LoVo (cell line): ENCODE measurements around the gene SPAG16.
"Not testable (repeated sequence)": the region's sequence is repeated elsewhere in the genome, so short reads cannot be mapped to it uniquely, and the experiment has no call there.

Experiments used
- DNase-seq: peaks from one replicate; pipeline ENCODE4 v3.0.0-alpha.2; 2016; ENCODE audit warnings: low spot score

Gene SPAG16

DNA sequence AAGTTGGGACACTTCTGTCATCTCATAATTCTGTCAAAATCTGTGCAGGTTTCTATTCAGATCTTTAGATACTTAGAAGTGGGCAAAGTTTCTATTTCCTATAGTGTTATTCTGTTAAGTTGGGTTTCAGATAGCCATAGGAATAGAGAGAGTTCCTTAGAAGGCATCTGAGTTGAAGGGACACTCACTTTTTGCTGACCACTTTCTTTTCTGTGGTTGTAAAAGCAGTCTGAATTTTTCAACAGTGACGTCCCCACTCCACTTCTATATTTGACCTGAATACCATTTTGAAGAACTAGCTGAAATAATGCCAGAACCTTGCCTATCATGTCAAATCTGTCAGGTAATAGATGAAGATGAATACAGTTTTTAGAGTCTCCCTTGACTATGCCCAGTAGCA is 267.3 kb downstream of the SPAG16 start:
- DNase-seq = no peak

DNA sequence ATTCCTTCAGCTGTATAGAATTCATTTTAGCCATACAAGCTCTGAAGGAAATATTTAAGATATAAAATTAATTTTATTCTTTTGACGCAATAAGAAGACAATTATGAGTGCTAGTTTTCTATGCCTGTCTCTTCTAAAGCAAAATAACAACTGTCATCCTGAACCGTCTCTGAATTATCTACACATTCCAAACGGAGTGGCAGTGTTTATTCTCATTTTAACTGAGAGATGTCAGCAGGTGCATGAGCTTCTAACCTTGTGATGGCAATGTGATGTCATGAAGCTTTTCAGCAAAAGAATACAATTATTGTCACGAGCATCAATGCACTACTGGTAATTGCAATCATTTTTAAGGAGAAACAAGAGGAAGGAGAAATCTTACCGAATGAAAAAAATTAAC is 274.8 kb downstream of the SPAG16 start:
- no peak for DNase-seq

DNA sequence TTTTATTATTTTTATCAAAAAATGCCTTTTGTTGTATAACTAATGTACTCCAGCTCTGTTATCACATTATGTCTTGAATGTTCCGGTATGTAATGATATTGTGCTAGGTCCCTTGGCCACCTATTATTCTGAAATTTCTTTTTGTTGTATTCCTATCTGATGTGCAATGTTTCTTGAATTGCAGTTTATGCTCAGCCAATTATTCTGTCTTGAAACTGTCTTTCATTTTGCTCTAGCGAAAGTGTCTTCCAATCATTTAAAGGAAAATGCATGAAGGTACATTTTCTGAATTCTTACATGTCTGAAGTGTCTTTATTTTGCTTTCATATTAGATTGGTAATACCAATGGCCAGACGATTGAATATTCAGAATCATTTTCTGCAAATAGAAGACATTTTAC is 277.5 kb downstream of the SPAG16 start:
- no peak for DNase-seq

DNA sequence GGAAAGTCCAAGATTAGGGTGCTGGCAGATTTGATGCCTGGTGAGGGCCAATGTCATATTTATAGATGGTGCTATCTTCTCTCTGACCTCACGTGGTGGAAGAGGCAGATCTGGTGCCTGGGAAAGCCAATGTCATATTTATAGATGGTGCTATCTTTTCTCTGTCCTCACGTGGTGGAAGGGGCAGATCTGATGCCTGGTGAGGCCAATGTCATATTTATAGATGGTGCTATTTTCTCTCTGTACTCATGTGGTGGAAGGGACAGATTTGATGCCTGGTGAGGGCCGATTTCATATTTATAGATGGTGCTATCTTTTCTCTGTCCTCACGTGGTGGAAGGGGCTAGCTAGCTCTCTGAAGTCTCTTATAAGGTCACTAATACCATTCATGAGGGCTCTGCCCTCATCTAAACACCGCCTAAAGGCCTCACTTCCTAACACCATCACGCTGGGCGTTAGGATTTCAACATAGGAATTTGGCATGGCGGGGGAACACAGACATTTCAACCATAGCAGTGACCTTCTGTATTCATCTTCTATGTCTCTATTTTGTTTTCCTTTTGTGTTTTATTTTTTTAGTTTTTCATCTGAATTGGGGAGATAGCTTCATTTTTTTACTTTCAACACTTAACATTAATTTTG is 278.4 kb downstream of the SPAG16 start:
- no peak for DNase-seq

DNA sequence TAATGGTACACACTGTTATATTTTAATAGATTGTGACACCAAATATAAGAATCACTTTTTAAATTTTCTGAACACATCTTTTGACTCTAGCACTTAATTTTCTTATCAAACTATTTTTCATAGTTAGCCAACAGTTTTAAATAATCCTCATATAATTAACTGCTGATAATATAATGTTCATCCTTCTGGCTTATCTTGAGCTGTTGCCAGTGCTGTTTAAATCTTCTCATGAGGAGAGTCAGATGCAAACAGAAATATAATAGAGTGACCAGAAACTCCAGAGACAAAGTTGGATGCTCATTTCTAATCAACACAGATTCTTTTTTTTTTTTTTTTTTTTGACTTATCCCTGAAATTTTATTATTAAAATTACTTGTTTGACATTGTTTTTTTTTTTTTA is 282.6 kb downstream of the SPAG16 start:
- DNase-seq = no peak

DNA sequence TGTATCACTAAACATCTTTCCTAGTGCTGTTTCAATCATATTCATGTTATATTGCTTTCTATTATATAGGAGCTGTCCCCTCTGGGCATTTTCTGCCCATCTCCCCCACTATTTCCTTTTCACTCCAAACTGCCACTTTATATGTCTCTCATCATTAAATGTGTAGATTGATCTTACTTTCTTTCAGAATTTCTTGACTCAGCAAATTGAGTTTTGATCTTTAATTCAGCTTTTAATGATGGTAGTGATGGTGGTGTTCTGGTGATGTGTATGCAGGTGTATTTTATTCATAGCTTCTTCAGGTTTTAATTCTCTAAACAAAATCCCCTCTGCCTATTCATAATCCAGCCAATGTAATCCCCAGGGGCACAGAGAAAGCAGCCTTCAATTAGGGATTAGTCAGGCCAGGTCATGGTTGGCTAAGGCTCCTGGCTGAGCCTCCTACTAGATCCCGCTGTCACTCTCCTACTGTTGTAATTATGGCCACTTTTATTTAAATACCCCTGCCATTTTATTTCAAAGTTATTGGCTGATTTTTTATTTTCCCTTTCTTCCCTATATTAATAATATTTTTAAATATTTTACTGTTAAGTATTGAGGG is 325.4 kb downstream of the SPAG16 start:
- no peak for DNase-seq

DNA sequence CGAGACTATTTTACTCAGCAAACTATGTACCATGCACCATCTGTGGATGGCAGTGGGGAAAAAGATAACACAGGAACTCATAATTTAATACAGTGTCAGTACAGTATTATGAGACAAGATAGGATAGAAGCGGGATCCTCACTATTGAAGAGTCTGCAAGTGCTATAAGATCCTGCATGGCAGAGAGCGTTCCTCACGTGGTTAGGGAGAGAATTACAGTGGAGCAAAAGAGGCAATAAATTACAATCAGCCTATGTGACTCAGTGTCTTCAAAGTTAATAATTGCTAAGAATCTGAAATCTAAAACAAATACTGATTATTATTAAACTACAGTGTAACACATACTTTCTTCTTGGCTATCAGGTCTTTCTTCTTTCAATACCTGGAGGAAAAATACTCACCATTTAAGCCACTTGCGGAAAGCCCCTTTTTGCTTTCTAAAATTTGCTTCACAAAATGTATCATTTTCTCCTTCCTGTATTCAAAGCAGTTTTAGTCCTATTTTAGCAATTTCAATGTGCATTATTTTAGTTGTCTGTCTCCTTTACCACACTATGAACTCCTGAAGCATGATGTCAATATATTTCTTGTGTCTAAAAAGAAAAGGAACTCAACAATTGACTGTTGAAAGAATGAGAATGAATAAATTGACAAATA is 342.9 kb downstream of the SPAG16 start:
- no peak for DNase-seq

DNA sequence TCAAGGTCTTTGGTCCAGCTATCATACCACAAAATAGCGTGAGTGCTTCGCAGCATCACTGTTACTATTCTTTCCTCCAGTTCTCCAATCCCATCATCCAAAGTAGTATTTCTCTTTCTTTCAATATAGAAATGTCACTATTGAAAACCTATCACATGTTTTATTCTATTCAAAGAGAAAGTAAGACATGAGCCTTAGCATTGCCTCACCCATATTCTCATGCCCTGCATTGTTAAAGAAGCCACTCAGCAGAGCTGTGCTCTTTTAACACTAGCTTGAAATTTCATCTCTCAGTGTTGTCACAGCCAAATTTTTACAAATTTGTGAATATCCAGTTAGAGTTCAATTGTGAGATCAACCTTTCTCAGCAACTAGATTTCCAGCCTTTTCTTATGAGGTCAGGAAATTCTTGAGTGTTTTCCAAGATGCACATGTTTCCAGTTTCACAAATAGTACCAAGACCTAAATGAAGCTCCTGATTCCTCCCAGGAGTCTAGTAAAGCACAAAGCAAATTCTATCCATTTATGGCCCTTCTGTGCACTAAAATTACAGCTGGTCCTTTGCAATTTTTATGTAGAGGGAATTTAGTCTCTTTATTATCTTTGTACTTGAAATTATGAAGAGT is 343.7 kb downstream of the SPAG16 start:
- DNase-seq = no peak

DNA sequence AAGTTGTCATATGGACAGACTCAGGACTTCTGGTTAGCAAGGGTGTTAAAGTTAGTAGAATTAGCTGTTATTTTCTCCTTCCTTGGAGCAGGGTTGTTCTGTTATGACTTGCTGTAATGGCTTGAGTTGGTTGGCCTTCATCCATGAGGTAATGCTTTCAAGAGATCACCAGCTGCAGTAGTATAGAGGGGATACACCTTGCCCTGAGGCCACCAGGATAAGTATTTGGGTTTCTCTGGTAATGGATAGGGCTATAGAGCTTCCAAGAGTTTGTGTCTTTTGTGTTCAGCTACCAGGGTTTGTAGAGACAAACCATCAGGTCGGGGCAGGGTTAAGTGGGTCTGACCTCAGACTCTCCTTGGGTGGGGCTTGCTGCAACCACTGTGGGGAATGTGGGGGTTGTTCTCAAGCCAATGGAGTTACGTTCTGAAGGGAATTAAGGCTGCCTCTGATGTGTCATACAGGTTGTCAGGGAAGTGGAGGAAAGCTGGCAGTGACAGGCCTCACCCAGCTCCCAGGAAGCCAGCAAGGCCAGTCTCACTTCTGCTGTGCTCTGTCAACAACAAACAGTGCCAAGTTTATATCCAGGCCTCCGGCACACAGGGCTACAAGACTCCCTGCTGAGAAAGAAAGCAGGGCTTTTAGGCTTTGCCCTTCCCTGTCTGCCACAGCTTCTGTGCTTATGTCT is 356.6 kb downstream of the SPAG16 start:
- peak; percentile 12 for DNase-seq

DNA sequence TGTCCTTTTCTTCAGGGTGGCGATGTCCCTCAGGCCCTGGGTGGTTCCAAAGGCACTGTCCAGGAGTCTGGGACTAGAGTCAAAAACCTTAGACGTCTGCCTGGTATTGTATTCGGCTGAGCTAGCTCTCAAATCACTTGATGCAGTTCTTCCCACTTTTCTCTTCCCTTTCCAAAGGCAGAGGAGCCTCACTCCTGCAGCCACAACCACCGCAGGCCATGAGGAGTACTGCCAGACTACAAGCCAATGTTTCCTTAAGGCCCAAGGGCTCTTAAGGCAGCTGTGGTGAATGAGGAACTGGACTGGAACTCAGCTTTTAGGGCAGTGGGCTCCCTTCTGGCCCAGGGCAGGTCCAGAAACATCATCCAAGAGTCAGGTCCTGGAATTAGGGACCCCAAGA is 360.7 kb downstream of the SPAG16 start:
- no peak for DNase-seq

DNA sequence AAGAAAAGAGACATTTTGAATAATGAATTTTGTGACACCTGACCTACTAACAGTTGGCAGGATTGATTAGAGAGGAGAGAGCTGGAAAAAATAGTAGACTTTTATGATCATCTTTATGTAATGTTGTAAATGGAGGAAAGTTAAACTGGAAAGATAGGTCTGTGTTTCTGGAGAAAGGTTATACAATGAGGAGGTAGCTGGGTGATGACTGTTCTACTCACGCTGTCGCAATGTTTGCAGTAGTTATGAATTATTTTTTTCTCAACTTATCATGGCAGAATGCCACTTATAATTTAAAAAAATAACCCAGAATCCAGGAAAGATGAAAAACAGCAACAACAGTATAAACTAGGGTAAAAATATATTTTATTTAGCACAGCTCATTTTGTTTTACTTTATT is 364.9 kb downstream of the SPAG16 start:
- DNase-seq = no peak

DNA sequence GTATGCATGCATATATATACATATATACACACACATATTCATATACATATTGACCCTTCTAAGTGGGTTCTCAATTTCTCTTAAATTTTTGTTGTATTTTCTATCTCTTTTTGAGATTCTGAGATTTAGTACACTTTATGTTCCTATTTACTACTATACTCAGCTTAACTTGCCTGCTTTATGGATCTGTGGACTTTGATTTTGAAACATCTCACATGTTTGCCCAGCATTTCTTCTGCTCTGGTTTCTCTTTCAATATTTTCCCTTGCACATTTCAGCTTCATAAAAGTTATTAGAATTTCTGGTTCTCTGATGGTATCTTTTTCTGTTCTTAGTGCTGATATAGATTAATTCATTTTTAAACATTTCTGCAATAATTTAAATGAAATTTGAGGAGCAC is 380.6 kb downstream of the SPAG16 start:
- DNase-seq = no peak

DNA sequence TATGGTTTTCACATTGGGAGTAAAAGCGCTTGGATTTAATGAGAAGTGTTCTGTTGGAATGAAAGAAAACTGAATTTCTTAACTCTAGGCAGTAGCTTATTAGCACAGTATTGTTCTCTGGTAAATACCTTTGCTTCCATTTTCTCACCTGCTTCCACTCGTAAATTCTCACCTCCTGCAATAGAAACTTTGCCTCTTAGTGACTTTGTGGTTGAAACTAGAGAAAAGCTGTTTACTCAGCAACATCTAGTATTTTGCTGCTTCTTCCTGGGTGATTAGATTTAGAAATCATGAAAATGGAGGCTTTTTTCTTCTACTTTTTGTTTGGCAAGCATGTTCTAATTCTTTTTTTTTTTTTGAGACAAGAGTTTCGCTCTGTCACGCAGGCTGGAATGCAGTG is 385.4 kb downstream of the SPAG16 start:
- DNase-seq = no peak

DNA sequence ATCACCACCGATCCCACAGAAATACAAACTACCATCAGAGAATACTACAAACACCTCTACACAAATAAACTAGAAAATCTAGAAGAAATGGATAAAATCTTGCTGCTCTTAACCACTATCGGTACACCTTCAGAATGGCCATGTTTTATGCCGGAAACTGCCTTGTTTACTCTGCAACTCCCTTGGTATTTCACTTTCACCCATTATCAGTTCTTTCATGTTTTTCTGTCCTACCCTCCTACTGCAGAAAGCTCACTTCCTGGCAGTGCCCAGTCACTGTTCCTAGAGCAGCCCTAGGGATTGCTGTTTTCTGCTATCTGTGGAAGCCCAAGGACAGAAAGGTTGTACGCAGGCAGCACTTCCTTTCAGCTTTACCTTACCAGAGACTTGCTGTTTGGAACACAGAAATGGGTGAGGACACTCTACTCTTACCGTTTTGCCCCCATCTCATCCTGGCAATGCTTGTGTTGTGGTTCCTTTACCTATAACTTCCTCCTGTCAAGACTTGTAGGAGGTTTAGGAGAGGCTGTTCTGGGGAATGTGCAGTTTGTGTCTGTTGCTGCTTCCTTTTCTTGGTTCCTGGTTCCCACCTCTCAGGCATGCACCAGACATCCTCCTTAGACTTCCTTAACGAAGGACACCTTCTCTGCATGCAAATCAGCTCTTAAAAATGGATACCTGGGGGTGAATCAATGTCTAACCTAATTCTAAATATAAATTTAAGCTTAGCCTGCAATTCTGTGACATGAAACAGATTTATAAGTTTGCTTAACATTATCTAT is 394.4 kb downstream of the SPAG16 start:
- DNase-seq = no peak

DNA sequence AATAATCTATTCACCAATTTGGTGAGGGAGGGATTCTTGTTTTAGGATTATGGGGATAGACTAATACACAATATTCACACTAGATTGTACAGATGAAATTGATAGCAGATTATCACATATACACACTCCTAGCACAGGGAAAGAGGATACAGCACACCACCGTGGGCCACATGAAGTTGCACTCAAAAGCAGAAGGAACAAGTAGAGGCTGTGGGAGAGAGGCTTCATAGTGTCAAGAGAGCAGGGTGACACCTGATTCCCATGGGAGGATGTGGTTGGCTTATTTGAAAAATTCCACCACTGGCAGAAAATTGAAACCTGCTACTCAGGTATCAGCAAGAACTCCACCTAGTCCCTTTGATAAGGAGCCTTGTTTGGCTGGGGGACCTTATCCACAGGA is 395.6 kb downstream of the SPAG16 start:
- DNase-seq = no peak

DNA sequence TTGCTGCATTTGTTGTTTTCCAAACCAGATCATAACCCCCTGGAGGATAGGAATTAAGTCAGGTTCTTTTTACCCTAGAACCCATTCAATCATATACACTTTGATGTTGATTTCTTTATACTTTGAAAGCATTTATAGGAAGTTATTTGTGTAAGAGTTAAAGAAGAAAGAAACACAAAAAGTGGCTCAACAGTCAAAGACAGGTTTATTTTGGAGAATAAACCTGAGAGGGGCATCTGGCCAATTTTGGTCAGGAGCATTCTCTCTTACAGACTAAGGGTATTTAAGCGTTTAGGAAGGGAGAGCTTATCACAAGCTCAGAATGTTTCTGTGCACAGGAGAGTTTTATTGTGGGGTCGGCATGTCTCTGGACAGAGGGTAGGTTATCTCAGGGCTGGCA is 398.0 kb downstream of the SPAG16 start:
- no peak for DNase-seq

DNA sequence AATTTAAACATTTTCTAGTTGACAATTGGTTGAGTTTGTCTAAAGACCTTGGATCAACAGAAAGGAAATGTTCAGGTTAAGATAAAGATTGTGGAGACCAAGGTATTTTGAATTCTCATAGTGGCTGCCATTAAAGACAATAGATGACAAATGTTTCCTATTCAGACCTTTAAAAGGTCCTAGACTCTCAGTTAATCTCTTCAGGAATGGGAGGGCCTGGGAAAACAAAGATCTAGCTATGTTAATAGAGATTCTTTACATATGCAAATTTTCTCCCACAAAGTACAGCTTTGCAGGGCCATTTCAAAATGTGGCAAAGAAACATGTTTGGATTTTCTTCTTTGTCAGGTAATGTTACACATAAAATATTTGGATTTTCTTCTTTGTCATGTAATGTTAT is 403.9 kb downstream of the SPAG16 start:
- DNase-seq = no peak

DNA sequence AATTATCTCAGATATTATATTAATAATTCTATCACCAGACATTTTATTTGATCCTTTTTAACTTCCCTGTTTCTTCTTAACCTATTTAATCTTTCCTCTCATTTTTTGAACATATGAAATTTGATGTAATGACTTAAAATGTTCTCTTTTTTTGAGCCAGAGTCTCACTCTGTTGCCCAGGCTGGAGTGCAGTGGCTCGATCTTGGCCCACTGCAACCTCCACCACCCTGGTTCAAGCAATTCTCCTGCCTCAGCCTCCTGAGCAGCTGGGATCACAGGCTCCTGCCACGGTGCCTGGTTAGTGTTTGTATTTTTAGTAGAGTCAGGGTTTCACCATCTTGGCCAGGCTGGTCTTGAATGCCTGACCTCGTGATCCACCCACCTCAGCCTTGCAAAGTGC is 404.6 kb downstream of the SPAG16 start:
- not testable (repeated sequence) for DNase-seq

DNA sequence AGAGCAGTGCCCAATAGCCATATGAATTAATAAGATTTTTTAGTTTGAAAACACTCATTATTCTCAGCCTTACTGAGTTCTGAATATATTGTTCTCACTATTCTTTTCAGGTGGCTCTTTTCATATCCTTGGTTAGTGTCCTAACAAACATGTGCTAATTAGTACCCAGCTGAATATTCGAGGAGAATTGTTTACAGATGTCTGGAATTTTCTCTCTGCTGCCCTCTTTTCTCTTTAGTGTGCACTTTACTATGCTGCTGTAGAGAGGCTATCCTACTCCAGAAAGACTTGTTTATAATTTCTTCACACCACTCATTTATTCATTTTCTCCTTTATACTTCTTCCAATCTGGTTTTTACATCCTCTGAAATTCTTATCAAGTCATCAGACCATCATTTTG is 405.3 kb downstream of the SPAG16 start:
- no peak for DNase-seq

DNA sequence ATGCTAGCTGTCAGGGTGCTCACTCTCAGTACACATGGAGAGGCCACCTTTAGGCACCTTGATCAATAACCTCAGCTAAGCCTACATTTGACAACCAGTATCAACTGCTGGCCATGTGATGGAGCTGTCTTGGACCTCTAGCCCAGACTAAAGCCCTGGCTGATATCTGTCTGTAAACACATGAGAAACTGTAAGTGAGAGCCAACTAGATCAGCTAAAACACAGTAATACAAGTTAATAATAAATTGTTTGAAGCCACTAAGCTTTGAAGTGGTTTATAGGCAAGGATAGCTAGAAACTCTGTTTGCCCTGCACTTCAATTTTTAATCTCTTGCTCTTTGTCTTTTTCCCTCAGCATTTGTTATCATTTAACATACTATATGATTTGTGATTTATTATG is 407.1 kb downstream of the SPAG16 start:
- no peak for DNase-seq

DNA sequence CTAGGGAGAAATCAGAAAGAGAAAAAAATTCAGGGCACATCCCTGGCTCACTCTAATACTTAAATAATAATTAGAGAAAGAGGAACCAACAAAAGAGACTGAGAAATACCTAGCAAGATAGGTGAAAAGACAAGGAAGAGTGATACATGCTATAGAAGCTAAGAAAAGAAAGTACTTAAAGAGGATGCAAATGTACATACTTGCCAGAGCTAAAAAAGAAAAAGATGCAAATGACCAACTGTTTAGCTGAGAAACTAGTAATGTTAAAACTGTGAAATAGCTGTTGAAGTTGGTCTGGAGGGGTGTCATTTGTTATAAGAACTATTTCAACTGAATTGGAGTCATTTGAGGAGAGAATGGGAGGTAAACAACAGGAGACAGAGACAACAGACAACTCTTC is 412.2 kb downstream of the SPAG16 start:
- no peak for DNase-seq

DNA sequence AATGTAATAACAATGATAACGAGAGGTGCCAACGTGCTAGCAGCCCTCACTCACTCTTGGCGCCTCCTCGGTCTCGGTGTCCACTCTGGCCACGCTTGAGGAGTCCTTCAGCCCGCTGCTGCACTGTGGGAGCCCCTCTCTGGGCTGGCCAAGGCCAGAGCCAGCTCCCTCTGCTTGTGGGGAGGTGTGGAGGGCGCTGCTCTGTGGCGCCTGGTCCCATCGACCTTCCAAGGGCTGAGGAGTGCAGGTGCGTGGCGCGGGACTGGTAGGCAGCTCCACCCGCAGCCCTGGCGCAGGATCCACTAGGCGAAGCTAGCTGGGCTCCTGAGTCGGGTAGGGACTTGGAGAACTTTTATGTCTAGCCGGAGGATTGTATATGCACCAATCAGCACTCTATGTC is 417.1 kb downstream of the SPAG16 start:
- not testable (repeated sequence) for DNase-seq
